ENCODE results near the gene GPR75. TPM values are rescaled to one million over a fixed set of nuclear protein-coding genes. Genes with fewer than 3 reads are reported as not detected.

The GPR75 gene
- total RNA-seq = 1 to 10 TPM; 2.0 to 2.2 TPM

DNA sequence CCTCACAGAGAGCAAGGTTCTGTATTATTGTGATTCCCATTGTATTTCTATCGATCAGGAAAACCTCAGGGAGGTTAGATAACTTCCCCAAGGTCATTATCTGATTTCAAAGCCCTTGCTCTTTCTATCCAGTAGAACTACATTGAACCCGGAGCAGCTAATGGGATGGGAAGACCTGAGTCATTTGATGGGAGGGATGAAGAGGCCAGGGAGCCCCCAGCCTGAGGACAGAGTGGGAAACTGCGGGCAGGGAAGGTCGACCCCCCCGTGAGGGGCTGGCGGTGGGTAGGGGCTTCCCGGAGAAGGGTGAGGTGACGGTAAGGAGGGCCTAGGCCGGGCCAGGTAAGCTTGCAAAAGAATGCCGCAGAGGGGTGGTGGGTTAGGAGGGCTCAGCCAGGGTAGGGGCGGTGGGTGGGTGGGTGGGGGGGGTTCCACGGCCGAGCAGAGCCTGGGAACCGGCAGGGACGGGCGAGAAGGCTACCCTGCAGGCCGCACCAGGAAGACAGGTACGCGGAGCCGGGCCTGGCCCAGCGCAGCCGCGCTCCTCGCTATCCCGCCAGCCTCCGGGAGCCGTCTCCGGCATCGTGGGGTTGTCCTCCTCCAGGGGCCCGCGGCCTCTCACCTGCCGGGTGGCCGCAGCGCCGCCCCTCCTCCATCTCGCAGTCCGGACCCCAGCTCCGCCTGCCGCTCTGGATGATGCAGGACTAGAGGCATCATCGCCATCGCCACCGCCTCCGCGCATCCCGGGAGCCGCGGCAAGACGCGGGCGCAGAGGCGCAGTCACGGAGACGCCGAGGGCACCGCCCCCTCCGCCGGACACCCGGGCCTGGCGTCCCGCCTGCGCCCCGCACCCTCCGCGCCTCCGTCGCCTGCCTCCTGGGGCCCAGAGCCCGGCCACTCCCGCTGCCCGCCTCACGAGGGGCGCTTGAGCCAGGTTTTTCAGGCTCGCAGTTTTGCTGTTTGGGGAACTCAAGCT, at the start of gene GPR75:
Gene GPR75, minus strand, starts transcription at position 762 of the 976 bp plus-strand sequence. CDS start 5,211 bp downstream, outside the sequence.
- CTCF ChIA-PET = no interaction called here

GRCh38 chr2:53907582-53907981, 47.8 kb upstream of the GPR75 start:
- POLR2A ChIA-PET = no interaction called here
- CTCF ChIA-PET = no interaction called here

More for the DNA sequence above, at the start of gene GPR75:
- POLR2A ChIA-PET = no interaction called here

DNA sequence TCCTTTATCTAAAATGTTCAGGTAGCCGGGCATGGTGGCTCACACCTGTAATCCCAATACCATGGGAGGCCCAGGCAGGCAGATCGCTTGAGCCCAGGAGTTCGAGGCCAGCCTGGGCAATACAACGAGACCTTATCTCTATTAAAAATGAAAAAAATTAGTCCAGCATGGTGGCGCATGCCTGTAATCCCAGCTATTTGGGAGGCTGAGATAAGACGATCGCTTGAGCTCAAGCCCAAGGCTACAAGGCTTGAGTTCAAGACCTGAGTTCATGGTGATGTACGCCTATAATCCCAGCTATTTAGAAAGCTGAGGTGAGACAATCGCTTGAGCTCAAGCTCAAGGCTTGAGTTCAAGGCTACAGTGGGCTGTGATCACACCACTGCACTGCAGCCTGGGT, 45.6 kb upstream of the GPR75 start:
- ChIA-PET POLR2A (interaction anchor here (0.6 kb wide), 1 partner anchor 48 kb away, joined by 3 read pairs; no protein-coding TSS in a partner anchor), CTCF (no interaction called here)

- POLR2A ChIA-PET = no interaction called here
- CTCF ChIA-PET = no interaction called here
These were observed 43.2 kb upstream of the GPR75 start for GRCh38 chr2:53903011-53903410.

- CTCF ChIA-PET = interaction anchor here (1.3 kb wide), 1 partner anchor 11 kb away, joined by 3 read pairs; no protein-coding TSS in a partner anchor
- POLR2A ChIA-PET = no interaction called here
These were observed 41.4 kb upstream of the GPR75 start for GRCh38 chr2:53901192-53901591.

DNA sequence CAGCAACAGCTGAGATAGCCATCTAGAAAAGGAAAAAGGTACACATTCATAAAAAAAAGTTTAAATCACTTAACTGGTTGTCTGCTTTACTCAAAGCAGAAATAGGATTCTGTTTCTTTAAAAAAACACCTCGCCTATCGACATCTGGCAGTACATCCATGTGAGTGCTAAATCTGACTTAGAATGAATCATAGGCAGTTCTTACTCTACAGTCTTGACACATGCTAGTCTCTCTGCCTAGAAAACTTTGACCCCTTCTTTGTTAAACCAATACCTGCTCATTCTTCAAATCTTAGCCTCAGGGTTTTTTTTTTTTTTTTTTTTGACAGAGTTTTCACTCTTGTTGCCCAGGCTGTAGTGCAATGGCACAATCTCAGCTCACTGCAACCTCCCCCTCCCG, 37.1 kb upstream of the GPR75 start:
- ChIA-PET POLR2A (no interaction called here), CTCF (no interaction called here)

DNA sequence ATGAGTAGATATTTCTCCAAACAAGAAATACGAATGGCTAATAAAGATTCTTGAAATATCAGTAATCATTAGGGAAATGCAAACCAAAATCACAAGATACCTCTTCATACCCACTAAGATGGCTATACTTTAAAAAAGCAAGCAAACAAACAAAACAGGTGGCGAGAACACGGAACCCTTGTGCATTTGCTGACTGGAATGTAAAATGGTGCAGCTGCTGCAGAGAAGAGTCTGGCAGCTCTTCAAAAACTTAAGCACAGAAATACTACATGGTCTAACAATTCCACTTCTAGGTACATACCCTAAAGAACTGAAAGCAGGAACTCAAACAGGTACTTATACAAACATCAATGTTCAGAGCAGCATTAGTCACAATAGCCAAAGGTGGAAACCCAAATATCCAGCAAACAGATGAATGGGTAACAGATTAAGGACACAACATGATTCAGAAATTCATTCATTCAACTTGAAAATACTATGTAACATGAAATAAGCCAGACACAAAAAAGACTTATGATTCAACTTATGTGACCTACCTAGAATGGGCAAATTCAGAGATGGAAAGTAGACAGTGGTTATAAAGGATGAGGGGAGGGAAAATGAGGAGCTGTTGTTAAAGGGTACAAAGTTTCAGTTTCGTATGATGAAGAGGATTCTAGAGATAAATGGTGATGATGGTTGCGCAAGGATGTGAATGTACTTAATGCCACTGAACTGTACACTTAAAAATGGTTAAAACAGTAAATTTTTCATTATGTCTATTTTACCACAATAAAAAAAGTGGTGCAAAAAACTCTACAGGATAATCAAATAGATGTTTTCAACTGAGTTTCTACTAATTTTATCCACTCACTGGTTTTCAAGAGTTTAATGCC, 26.9 kb upstream of the GPR75 start:
- ChIA-PET CTCF (no interaction called here), POLR2A (interaction anchor here (0.5 kb wide), 1 partner anchor 82 kb away, joined by 3 read pairs; no protein-coding TSS in a partner anchor)

DNA sequence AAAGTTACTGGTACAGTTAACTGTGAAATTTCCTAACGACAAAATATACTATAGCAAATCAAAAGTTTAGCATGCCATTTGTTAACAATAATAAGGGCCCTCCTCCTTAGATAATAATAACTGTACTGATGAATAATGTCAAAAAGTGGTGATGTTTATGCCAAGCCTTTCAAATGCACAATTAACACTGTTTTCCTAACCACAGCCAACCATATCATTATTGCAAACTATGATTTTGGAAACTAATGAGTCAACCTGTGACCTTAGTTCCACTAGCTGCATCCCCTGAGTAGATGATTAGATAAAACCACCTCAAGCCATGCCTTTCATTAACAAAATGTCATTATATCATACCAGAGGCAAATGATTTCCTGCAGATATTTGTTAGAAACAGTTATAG, 25.1 kb upstream of the GPR75 start:
- ChIA-PET POLR2A (no interaction called here), CTCF (no interaction called here)

DNA sequence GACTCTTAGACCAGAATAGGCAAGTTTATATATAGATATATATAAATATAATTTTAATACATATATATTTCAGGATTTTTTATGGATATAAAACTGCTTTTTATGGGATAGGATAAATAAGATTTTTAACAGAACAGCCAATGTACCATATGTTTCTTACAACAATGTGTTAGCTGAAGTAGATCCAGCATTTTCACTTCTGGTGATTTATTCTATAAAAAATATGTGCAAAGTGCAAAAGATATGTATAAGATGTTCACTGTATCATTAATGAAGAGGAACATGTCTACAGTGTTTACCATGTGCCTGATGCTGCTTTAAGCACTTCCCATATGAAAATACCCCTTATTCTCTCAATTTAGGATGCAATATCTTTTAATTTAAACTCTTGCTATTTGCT, 22.2 kb upstream of the GPR75 start:
- CTCF ChIA-PET = no interaction called here
- POLR2A ChIA-PET = no interaction called here

DNA sequence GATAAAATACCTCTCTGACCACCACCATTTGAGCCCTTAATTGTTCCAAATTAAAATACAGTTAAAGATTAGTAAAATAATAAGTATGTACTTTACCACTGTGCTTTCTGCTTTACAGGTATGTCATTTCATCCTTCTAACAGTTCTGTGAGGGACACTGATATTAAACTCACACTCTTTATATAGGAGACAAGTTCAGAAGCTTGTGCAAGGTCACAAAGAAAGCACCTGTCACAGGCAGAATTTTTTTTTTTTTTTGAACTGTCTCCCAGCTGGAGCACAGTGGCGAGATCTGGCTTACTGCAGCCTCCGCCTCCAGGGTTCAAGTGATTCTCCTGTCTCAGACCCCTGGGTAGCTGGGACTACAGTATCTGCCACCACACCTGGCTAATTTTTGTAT, 21.6 kb upstream of the GPR75 start:
- CTCF ChIA-PET = no interaction called here
- POLR2A ChIA-PET = no interaction called here

GRCh38 chr2:53880756-53881155, 21.0 kb upstream of the GPR75 start:
- POLR2A ChIA-PET = no interaction called here
- CTCF ChIA-PET = no interaction called here

- POLR2A ChIA-PET = interaction anchor here (0.7 kb wide), 1 partner anchor 10 kb away, joined by 5 read pairs; no protein-coding TSS in a partner anchor
- CTCF ChIA-PET = interaction anchor here (0.6 kb wide), 2 partner anchors 43 to 85 kb away, joined by 3 to 4 read pairs; no protein-coding TSS in a partner anchor
These were observed 17.8 kb upstream of the GPR75 start for GRCh38 chr2:53877556-53877955.

GRCh38 chr2:53877112-53877511, 17.3 kb upstream of the GPR75 start:
- ChIA-PET POLR2A (interaction anchor here (0.7 kb wide), 1 partner anchor 10 kb away, joined by 5 read pairs; no protein-coding TSS in a partner anchor), CTCF (interaction anchor here (0.6 kb wide), 1 partner anchor 43 kb away, joined by 3 read pairs; no protein-coding TSS in a partner anchor)

- CTCF ChIA-PET = no interaction called here
- POLR2A ChIA-PET = no interaction called here
These were observed 14.7 kb upstream of the GPR75 start for GRCh38 chr2:53874401-53874950.

GRCh38 chr2:53867773-53868172, 8.0 kb upstream of the GPR75 start:
- ChIA-PET POLR2A (interaction anchor here (0.5 kb wide), 1 partner anchor 9 kb away, joined by 5 read pairs; no protein-coding TSS in a partner anchor), CTCF (interaction anchor here (0.6 kb wide), 1 partner anchor 1968 kb away, joined by 3 read pairs; no protein-coding TSS in a partner anchor)

- ChIA-PET POLR2A (interaction anchor here (0.5 kb wide), 1 partner anchor 10 kb away, joined by 5 read pairs; no protein-coding TSS in a partner anchor), CTCF (interaction anchor here (0.6 kb wide), 1 partner anchor 1969 kb away, joined by 3 read pairs; no protein-coding TSS in a partner anchor)
These were observed 7.4 kb upstream of the GPR75 start for GRCh38 chr2:53867169-53867568.

- ChIA-PET CTCF (no interaction called here), POLR2A (no interaction called here)
These were observed 6.2 kb upstream of the GPR75 start for GRCh38 chr2:53865962-53866361.

- ChIA-PET POLR2A (no interaction called here), CTCF (no interaction called here)
These were observed 5.5 kb upstream of the GPR75 start for GRCh38 chr2:53865264-53865663.

DNA sequence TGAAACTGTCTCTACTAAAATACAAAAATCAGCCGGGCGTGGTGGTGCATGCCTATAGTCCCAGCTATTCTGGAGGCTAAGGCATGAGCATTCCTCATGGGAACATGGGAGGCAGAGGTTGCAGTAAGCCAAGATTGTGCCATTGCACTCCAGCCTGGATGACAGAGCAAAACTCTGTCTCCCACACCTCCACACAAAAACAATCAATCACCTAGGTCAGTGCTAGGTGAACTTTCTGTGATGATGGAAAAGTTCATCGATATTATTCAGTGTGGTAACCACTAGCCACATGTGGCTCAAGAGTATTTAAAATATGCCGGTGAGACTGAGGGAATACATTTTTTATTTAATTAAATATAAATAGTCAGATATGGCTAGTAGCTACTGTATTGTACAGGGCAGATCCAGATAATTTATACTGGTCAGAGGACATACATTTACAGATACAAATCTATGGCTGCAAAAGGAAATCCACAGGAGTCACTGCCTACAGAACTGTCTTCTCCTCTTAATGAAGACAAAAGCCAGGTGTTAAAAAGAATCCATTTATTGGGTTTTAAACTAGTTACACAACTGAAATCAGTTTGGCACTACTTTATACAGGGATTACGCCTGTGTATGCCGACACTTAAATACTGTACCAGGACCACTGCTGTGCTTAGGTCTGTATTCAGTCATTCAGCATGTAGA, 3.9 kb upstream of the GPR75 start:
- POLR2A ChIA-PET = no interaction called here

More for the DNA sequence above, 3.9 kb upstream of the GPR75 start:
- CTCF ChIA-PET = no interaction called here
